Frontal cortex (tissue), 4 donors: ENCODE data around the gene RAPGEF4. TPM values are rescaled to one million over a fixed set of nuclear protein-coding genes. Genes with fewer than 3 reads are reported as not detected.

ENCODE experiments used
- DNase-seq, 2 donors: peaks; one replicate each; pipeline ENCODE4 v3.0.0; 2012; ENCODE audit warnings: low spot score in 2 of 2
- FAIRE-seq: peaks from 2 replicates; lab custom pipeline; 2012; peaks lifted over from hg19 to GRCh38; lab: Jason Lieb, UNC
- total RNA-seq: library from RNA; depleted of rRNA; stranded (reverse); fragments of >200 nt; gene quantifications from one replicate; pipeline ENCODE4 v1.2.3, GENCODE V29; 2014
- donor health status: control.
- donor health status: control.
- donor health status: control.

Gene RAPGEF4
- total RNA-seq, 1 donor from 2014 or later: 23.6 TPM

GRCh38 chr2:172817411-172817810 is 81.8 kb downstream of the RAPGEF4 start:
- FAIRE-seq (no peak), DNase-seq (no peak)

DNA sequence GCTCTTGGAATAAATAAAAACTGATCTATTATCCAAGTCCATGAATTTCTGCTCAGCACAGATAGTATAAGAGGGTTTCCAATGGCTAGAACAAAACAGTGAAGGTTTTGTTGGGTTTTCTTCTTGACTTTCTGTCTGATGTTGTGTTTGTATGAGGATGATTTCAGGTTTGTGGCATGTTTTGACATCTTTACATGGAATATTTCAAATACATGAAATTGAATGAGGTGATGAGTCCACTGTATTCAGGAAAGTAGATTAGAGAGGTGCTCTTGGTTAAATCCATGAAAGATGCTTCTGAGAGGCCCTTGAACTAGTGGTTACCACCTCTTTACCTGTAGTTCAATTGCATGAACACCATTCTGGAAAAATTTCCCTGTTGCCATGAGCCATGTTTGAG is 84.3 kb downstream of the RAPGEF4 start:
- DNase-seq: no peak
- FAIRE-seq: no peak

GRCh38 chr2:172821370-172822338 is 86.0 kb downstream of the RAPGEF4 start:
- FAIRE-seq: no peak

DNA sequence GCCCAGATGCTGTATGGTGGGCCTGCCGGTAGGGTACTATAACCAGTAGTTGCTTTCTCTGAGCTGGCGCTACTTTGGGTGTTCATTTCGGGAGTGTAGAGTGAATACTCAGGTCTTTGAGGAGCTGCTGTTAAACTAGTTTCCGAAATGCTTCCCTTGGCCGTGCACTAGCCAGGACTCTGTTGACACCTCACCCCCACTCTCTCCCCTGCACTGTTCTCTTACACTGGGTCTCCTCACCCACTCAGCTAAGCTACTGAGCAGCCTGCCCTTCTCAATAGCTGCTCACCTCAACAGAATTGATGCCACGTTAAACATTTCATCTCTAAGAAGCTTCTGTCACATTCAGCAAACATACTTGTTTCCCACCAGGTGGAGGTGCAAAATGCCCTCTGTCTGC is 86.9 kb downstream of the RAPGEF4 start:
- no peak for FAIRE-seq
- DNase-seq: no peak

More at GRCh38 chr2:172821370-172822338, 86.0 kb downstream of the RAPGEF4 start:
- DNase-seq: no peak

DNA sequence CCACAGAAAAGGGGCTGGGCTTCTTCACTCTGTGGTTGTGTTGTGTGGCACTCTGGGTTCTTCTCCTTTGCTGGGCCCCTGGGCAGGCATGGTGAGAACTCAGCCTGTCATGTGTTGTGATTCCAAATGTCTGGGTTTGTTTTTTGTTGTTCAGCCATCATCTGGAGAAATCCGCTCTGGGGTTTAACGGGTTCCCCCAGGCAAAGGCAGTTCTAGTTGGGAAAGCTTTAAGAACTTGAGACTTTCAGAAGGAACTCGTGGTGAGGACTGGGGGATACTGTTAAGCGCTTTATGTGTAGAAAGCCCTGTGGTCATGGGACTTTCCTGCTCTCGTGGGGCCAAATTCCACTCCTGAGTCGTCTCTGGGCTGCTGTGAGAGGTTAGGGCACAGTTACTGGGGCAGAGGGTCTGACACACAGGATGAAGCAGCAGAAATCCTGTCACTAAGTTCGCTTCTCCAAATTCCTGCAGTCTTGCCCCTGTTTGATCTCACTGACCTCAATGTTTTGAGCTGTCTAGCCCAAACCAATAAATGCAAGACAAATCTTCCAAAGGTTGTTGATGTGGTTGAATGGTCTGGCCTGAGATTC is 87.7 kb downstream of the RAPGEF4 start:
- FAIRE-seq: no peak
- no peak for DNase-seq

DNA sequence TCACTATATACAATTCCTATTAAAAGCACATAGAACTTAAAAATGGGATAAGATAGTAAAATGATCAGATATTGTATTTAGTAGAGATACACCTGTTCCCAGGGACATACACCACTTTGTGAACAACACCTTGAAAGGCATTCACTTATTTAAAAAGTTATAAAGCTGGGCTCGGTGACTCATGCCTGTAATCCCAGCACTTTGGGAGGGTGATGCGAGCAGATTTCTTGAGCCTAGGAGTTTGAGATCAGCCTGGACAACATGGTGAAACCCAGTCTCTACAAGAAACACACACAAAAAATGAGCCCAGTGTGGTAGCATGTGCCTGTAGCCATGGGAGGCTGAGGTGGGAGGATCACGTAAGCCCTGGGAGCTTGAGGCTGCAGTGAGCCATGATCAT is 90.9 kb downstream of the RAPGEF4 start:
- no peak for DNase-seq
- FAIRE-seq: no peak

DNA sequence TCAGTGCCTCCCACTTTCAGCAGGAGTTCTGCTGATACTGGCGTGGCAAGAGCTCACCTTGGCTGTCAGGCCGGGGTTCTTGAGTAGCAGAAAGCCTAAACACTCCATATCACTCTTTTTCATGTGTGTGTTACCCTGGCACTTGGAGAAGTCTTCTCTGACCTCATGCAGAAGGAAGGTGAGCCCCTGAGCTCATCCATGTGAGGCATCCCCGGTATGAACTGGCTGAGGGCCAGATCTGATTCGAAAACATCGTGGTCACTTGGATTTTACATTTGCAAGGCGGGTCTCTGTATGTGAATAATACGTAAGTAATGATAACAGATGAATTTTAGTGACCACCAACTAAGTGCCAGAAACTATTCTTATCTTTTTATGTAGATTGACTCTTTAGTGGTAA is 93.6 kb downstream of the RAPGEF4 start:
- DNase-seq (no peak), FAIRE-seq (no peak)

GRCh38 chr2:172830482-172830881 is 94.8 kb downstream of the RAPGEF4 start:
- DNase-seq (no peak), FAIRE-seq (no peak)

DNA sequence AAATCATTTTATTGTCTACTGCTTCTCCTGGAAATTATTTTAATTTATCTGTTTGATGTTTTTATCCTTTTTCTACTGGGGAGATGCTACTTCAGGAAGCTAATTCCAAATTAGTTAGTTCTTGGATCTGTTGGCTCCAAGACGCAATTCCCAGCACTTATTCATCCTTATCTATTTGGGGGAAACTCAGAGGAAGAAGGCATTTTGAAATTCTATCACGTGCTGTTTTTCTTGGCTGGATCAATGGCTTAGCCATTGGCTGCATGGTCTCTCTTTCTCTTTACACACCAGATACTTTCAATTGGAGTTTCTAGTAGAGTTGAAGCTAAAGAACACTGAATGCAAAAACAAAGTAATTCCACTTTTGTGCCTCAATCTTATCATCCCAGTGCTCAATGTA is 98.3 kb downstream of the RAPGEF4 start:
- DNase-seq (no peak), FAIRE-seq (no peak)

GRCh38 chr2:172834881-172835280 is 99.2 kb downstream of the RAPGEF4 start:
- FAIRE-seq: no peak
- no peak for DNase-seq

- no peak for FAIRE-seq
- no peak for DNase-seq
These were observed 100.7 kb downstream of the RAPGEF4 start for GRCh38 chr2:172836347-172836821.

DNA sequence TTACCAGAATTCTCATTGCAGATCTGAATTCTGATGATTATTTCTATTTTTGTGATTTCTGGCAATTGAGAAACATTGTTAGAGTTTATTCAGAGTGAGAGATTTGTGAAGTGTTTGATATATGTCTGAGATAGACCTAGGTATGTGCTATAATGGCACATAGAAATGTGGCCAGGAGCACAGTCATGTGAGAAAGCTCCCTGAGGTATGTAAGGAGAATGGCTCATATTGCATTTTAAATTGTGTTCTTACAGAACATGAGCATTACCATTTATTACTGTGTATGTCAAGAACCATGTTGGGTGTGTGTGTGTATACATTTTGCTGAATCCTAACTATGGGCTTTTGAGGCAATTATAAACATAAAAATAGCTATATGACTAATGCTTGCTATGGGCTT is 101.2 kb downstream of the RAPGEF4 start:
- no peak for DNase-seq
- FAIRE-seq: no peak

- no peak for FAIRE-seq
- DNase-seq: no peak
These were observed 103.8 kb downstream of the RAPGEF4 start for GRCh38 chr2:172839446-172839845.

DNA sequence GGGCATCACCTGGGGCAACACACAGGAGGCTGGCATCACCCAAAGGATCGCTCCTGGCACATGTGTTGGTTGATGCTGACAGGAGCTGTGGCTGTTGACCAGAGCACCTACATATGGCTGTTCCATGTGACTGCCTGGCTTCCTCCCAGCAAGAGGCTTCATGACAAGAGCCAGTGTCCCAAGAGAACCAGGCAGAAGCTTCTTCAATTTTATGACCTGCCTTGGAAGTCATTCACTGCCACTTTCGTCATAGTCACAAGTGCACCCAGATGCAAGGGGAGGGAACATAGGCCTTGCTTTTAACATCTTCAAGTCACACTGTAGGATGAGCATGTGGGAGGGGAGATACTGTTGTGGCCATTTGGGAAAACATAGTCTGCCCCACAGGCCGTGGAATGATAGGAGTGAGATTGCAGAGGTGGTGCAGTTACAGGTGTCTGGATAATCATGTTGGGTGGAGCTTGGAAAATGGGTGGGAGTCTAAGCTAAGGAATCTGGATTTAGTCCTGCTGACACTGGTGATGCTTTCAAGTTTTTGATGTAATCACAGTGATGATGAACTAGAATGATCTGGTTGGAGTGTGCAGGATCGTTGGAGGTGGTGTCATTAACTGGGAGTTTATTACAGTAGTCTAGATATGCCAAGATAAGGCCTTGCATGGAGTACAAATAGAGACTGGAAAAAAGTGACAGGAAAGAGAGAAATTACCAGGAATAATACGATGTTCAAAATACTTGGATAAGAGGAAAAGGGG is 107.0 kb downstream of the RAPGEF4 start:
- FAIRE-seq (no peak), DNase-seq (no peak)

DNA sequence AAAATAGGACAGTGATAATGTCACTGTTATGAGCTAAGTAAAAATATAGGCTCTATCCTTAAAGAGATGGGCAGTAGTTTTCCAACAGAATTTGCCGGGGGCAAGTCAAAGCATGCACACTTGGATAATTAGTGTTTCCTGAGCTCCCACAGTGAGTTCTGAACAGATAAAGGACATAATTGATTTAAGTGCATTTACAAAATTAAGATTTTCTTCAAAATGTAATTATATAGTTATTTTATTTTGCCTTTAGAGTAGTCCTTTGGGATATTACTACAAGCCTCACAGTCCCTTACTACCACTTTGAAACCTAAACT is 107.6 kb downstream of the RAPGEF4 start:
- no peak for DNase-seq
- FAIRE-seq: no peak

DNA sequence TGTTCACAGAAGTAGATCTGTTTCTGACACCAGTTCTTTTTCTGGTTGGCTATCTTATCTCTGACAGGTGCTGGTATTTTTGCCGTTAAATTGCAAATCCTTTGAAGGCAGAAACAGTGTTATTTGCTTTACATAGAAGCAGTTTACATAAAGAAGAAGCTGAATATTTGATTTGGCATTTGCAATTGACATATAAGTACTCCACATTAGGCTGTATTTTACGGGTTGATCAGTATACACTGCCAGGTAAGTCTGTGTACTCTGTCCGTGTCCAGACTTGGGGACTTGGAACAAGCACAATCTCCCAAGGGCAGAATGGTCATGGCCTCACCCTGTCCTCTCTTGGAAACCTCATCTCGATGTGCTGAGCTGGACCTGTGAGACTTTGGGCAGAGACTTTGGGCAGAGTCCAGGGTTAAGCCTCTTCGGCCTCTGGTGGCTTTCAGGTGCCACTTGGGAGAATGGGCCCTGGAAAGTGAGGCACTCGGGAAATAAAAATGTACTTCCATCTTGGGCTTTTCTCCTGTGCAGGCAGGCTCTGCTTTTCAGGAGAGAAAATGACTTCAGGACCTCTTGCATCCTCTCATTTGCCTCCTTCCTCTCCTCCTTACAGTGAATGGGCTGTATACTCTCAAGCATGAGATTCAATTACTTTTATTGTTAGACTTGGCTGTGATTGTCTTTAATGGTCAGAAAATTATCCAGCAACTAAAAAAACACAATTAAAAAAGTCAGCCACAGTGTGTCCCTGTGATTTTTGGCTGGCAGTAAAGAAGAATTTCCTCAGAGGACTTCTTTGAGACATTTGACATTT is 108.5 kb downstream of the RAPGEF4 start:
- DNase-seq (no peak), FAIRE-seq (no peak)

GRCh38 chr2:172845028-172845630 is 109.5 kb downstream of the RAPGEF4 start:
- DNase-seq (no peak), FAIRE-seq (no peak)

DNA sequence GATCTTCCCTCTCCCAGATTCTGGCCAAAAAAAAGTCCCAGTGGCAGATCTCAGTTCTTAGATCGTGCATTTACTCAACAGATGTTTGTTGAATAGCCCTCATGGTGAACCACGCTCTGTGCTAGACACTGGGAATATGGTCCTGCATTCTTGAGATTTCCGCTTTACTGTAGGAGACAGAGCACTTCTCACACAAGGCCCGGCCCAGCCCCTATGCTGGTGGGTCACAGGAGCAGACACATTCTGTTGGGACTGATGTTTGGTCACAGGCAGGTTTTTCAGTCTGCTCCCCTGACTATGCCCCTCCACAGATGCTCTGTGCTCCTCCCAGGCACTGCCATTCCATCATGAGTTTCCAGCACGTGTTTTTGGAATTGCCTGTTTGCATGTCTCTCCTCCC is 110.9 kb downstream of the RAPGEF4 start:
- FAIRE-seq: no peak
- no peak for DNase-seq

GRCh38 chr2:172847188-172847587 is 111.5 kb downstream of the RAPGEF4 start:
- no peak for FAIRE-seq
- no peak for DNase-seq
